HCT116 (cell line): ENCODE measurements around the gene MAP2K2. TPM values are rescaled to one million over a fixed set of nuclear protein-coding genes. Genes with fewer than 3 reads are reported as not detected.

Experiments
- ATAC-seq: fragments of 200-7000 bp; cut with Tn5 transposase; 2 replicates; pipeline ENCODE4 v1.9.1; 2020; ENCODE audit warnings: mild to moderate bottlenecking, moderate library complexity
- Bru-seq: library from RNA; stranded (reverse); fragments of 400-500 nt; gene quantifications from one replicate; lab custom pipeline; 2021; lab: Mats Ljungman, UMichigan
- BruChase-seq, 2 experiments: library from RNA; stranded (reverse); fragments of 400-500 nt; gene quantifications; one replicate each; lab custom pipeline; 2021; lab: Mats Ljungman, UMichigan
- BruUV-seq: library from RNA; stranded (reverse); fragments of 400-500 nt; replicated peaks from 2 replicates; lab custom pipeline; 2021; lab: Mats Ljungman, UMichigan
- CTCF ChIA-PET: fragments of 300-600 bp; sonication (Branson Sonifier 250); formaldehyde crosslinking; loops from one replicate; lab custom pipeline; 2021; ENCODE audit warnings: antibody characterized with exemption; lab: Charles Lee
- POLR2A ChIA-PET: fragments of 300-600, 350-600 bp; sonication (Branson Sonifier 250); formaldehyde crosslinking; loops from one replicate; lab custom pipeline; 2021; ENCODE audit warnings: antibody characterized with exemption; lab: Charles Lee
- RAD21 ChIA-PET, 2 experiments: fragments of 300-600 bp; sonication (Branson Sonifier 250); formaldehyde crosslinking; loops; one replicate each; lab custom pipeline; 2023; ENCODE audit warnings: low total read pairs in 2 of 2; ENCODE audit not compliant: uncharacterized antibody in 2 of 2, unreplicated experiment in 2 of 2, low non-redundant PET in 1 of 2; lab: Charles Lee
- DNase-seq: peaks from one replicate; pipeline ENCODE4 v3.0.0-alpha.2; 2010; ENCODE audit warnings: low read depth, low spot score
- H2AFZ ChIP-seq: fragments of 200-600 bp; shearing (Covaris generic), sonication (generic); 2 replicates; pipeline ENCODE4 v1.6.1; 2017; ENCODE audit warnings: low read depth, mixed run types, mixed read lengths, antibody characterized with exemption, low read length; ENCODE audit not compliant: poor library complexity, severe bottlenecking
- H3K27ac ChIP-seq: 2 replicates; pipeline ENCODE4 v1.5.1; 2012; ENCODE audit warnings: low read depth, low read length
- H3K27me3 ChIP-seq: fragments of 200-600 bp; sonication (generic); 2 replicates; pipeline ENCODE4 v1.6.1; 2016; ENCODE audit warnings: mixed run types, low read length, mixed read lengths; ENCODE audit not compliant: insufficient read depth
- H3K36me3 ChIP-seq, 2 experiments: fragments of 200-500 bp in 1 of 2; fragments of 200-600 bp in 1 of 2; sonication (Bioruptor generic) in 1 of 2; sonication (generic) in 1 of 2; 2 replicates each; pipeline versions ENCODE4 v1.5.1 to v1.6.1; 2014 to 2016; ENCODE audit warnings: low read length in 2 of 2, inconsistent platforms in 1 of 2, mixed read lengths in 1 of 2, mixed run types in 1 of 2; ENCODE audit not compliant: insufficient read depth in 2 of 2, control insufficient read depth in 1 of 2
- H3K4me1 ChIP-seq, 2 experiments: fragments of 200-600 bp in 1 of 2; sonication (generic) in 1 of 2; 2 replicates each; pipeline versions ENCODE4 v1.5.1 to v1.6.1; 2012 to 2017; ENCODE audit warnings: low read length in 2 of 2, inconsistent platforms in 1 of 2, mild to moderate bottlenecking in 1 of 2, mixed read lengths in 1 of 2, mixed run types in 1 of 2, moderate library complexity in 1 of 2; ENCODE audit not compliant: insufficient read depth in 2 of 2, control insufficient read depth in 1 of 2
- H3K4me2 ChIP-seq: fragments of 200-600 bp; sonication (generic); 2 replicates; pipeline ENCODE4 v1.6.1; 2017; ENCODE audit warnings: mixed run types, low read length, mixed read lengths
- H3K4me3 ChIP-seq, 2 experiments: fragments of 200-600 bp in 1 of 2; sonication (generic) in 1 of 2; replicated peaks in 1 of 2; 2 replicates each; pipeline ENCODE4 v1.5.1; 2011 to 2016; ENCODE audit warnings: low read length in 2 of 2, control low read depth in 1 of 2, low read depth in 1 of 2, mild to moderate bottlenecking in 1 of 2, mixed read lengths in 1 of 2, mixed run types in 1 of 2
- H3K79me2 ChIP-seq: fragments of 200-600 bp; sonication (generic); 2 replicates; pipeline ENCODE4 v1.6.1; 2017; ENCODE audit warnings: mild to moderate bottlenecking, mixed run types, low read length, moderate library complexity, mixed read lengths; ENCODE audit not compliant: insufficient read depth
- H3K9ac ChIP-seq: fragments of 200-600 bp; sonication (generic); 2 replicates; pipeline ENCODE4 v1.6.1; 2016; ENCODE audit warnings: low read length, mixed read lengths
- H3K9me2 ChIP-seq: fragments of 200-600 bp; sonication (generic), shearing (Covaris generic); 2 replicates; pipeline ENCODE4 v1.6.1; 2017; ENCODE audit warnings: mixed run types, mild to moderate bottlenecking, moderate library complexity; ENCODE audit not compliant: insufficient read depth
- H3K9me3 ChIP-seq, 2 experiments: fragments of 200-500 bp in 1 of 2; fragments of 200-600 bp in 1 of 2; sonication (Bioruptor generic) in 1 of 2; sonication (generic) in 1 of 2; 2 replicates each; pipeline ENCODE4 v1.6.1; 2014 to 2017; ENCODE audit warnings: low read length in 2 of 2, mixed read lengths in 2 of 2, inconsistent platforms in 1 of 2, low read depth in 1 of 2, mild to moderate bottlenecking in 1 of 2, mixed run types in 1 of 2, moderate library complexity in 1 of 2; ENCODE audit not compliant: control insufficient read depth in 1 of 2, insufficient read depth in 1 of 2
- H4K20me1 ChIP-seq: fragments of 200-600 bp; sonication (generic), shearing (Covaris generic); 2 replicates; pipeline ENCODE4 v1.6.1; 2017; ENCODE audit warnings: mixed run types, mild to moderate bottlenecking, moderate library complexity; ENCODE audit not compliant: insufficient read depth
- ATF3 ChIP-seq: IDR thresholded peaks from 2 replicates; pipeline ENCODE4 v1.6.1; 2012
- CBX3 ChIP-seq: IDR thresholded peaks from 2 replicates; pipeline ENCODE4 v1.6.1; 2012; ENCODE audit warnings: low read depth
- CTCF ChIP-seq, 3 experiments: fragments of 200-600 bp in 1 of 3; sonication (generic) in 1 of 3; IDR thresholded peaks in 2 of 3; conservative IDR thresholded peaks in 1 of 3; 2 replicates each; pipeline ENCODE4 v1.5.1; 2012 to 2017; ENCODE audit warnings: low read depth in 2 of 3, low read length in 2 of 3, antibody characterized with exemption in 1 of 3, borderline replicate concordance in 1 of 3, control low read depth in 1 of 3, mild to moderate bottlenecking in 1 of 3, mixed read lengths in 1 of 3, mixed run types in 1 of 3, moderate library complexity in 1 of 3; ENCODE audit not compliant: insufficient read depth in 1 of 3
- EGR1 ChIP-seq: IDR thresholded peaks from 2 replicates; pipeline ENCODE4 v1.6.1; 2012; ENCODE audit warnings: low read depth
- ELF1 ChIP-seq: IDR thresholded peaks from 2 replicates; pipeline ENCODE4 v1.6.1; 2012; ENCODE audit warnings: low read depth, borderline replicate concordance
- EZH2phosphoT487 ChIP-seq: fragments of 200-600 bp; IDR thresholded peaks from 2 replicates; pipeline ENCODE4 v1.6.1; 2018; ENCODE audit warnings: antibody characterized with exemption, borderline replicate concordance
- MAX ChIP-seq: IDR thresholded peaks from 2 replicates; pipeline ENCODE4 v1.6.1; 2012
- RAD21 ChIP-seq: IDR thresholded peaks from 2 replicates; pipeline ENCODE4 v1.6.1; 2012; ENCODE audit warnings: low read depth, mild to moderate bottlenecking
- REST ChIP-seq: IDR thresholded peaks from 2 replicates; pipeline ENCODE4 v1.6.1; 2012; ENCODE audit warnings: low read depth
- SP1 ChIP-seq: IDR thresholded peaks from 2 replicates; pipeline ENCODE4 v1.6.1; 2012; ENCODE audit warnings: low read depth
- SRF ChIP-seq: IDR thresholded peaks from 2 replicates; pipeline ENCODE4 v1.6.1; 2012; ENCODE audit warnings: low read depth
- YY1 ChIP-seq: IDR thresholded peaks from 2 replicates; pipeline ENCODE4 v1.6.1; 2011; ENCODE audit warnings: low read length, low read depth, moderate library complexity, mild to moderate bottlenecking; ENCODE audit not compliant: insufficient replicate concordance; ENCODE audit errors: extremely low read depth
- ZBTB33 ChIP-seq: IDR thresholded peaks from 2 replicates; pipeline ENCODE4 v1.6.1; 2011; ENCODE audit warnings: mild to moderate bottlenecking, low read length, moderate library complexity; ENCODE audit not compliant: insufficient replicate concordance; ENCODE audit errors: extremely low read depth
- ZFX ChIP-seq: fragments of 450-650 bp; IDR thresholded peaks from 2 replicates; pipeline ENCODE4 v1.6.1; 2017
- ZNF274 ChIP-seq: fragments of 200-500 bp; sonication (Bioruptor generic); IDR thresholded peaks from 2 replicates; pipeline ENCODE4 v1.6.1; 2014; ENCODE audit warnings: mild to moderate bottlenecking, low read depth, low read length, inconsistent platforms
- intact Hi-C: fragments of 100-400 bp; cut with micrococcal nuclease; formaldehyde crosslinking; loops from 2 replicates; pipeline ENCODE4 v1.10.0; 2022
- long read RNA-seq: library from polyadenylated mRNA; unstranded; transcript quantifications from one replicate; pipeline ENCODE4 v2.0.0, GENCODE V29; 2021; ENCODE audit not compliant: unreplicated experiment
- polyA plus RNA-seq: library from polyadenylated mRNA; unstranded; fragments of >200 nt; gene quantifications from 2 replicates; pipeline ENCODE4 v1.2.1, GENCODE V29; 2012; ENCODE audit warnings: missing spikeins
- total RNA-seq: library from RNA; stranded (reverse); gene quantifications from one replicate; pipeline ENCODE4 v1.2.1, GENCODE V29; 2021; ENCODE audit not compliant: unreplicated experiment

MAP2K2 gene
- total RNA-seq: 186 TPM
- 181 and 187 TPM in 2 replicates for polyA plus RNA-seq
- Bru-seq, nascent RNA: percentile 64 among the genes with signal in this experiment
- BruChase-seq, experiment 1, labeled RNA remaining after a 6-hour chase: percentile 82 among the genes with signal in this experiment
- percentile 79 among the genes with signal in this experiment for BruChase-seq, experiment 2, labeled RNA remaining after a 2-hour chase
- long read RNA-seq, transcript MAP2K2-201 (11 exons, 1,734 nt): major isoform, 220 of 375 reads
- long read RNA-seq, partial matches to known transcripts: 46 of 375 reads
- long read RNA-seq, other reads (novel, unspliced or antisense): 105 of 375 reads

- peak within 1 kb of the TSS; percentile 92 for H3K27ac ChIP-seq
- no peak within 1 kb of the TSS for H2AFZ ChIP-seq
- ATAC-seq (peak; percentile 93), DNase-seq (peak; percentile 79)
- no TSS peak for BruUV-seq
- H3K9me3 ChIP-seq: no peaks in the 10 kb centered on the region
- peak within 1 kb of the TSS; percentile 94 for H3K4me2 ChIP-seq
- peak within 1 kb of the TSS; percentile 88 for H3K9ac ChIP-seq
- H4K20me1 ChIP-seq: no peaks in the 10 kb centered on the region
- no peaks in the 10 kb centered on the region for H3K9me2 ChIP-seq
- CTCF ChIA-PET: interaction anchor here (1.2 kb wide), 1 partner anchor 16 kb away, joined by 8 read pairs; no protein-coding TSS in a partner anchor
- H3K79me2 ChIP-seq: peaks cover 39% of the 10 kb centered on the region
- RAD21 ChIA-PET: no interaction called here
- POLR2A ChIA-PET: no interaction called here
- no peaks in the 10 kb centered on the region; a peak in 1 of 4 replicates for H3K36me3 ChIP-seq
- H3K27me3 ChIP-seq: no peaks in the 10 kb centered on the region
- intact Hi-C loops: no loop called here
- peak within 1 kb of the TSS; percentile 84 to 90 for H3K4me3 ChIP-seq
- peaks cover 9 to 16% of the 10 kb centered on the region in 2 experiments for H3K4me1 ChIP-seq
- no peak for TF ChIP-seq RAD21
- peak; percentile 98 for TF ChIP-seq MAX
- no peak; the same call in 1 of the 2 replicates for TF ChIP-seq CBX3
- peak; percentile 99 for TF ChIP-seq ZFX
- 0 out of 6 replicates have a peak, but pooled peaks of 1 of the 3 experiments have one; percentile 10 for TF ChIP-seq CTCF (IDR thresholded peaks at IDR 0.05 in 2 of 3, conservative IDR thresholded peaks at IDR 0.05 in 1 of 3; ENCODE audit: borderline replicate concordance in 1 of 3, insufficient read depth in 1 of 3, low read depth in 2 of 3, low read length in 2 of 3)
- no peak for TF ChIP-seq ATF3
- TF ChIP-seq ZNF274: no peak
- no peak for TF ChIP-seq SRF
- TF ChIP-seq ZBTB33: peak; percentile 98
- TF ChIP-seq YY1: peak; percentile 13
- no peak for TF ChIP-seq ELF1
- TF ChIP-seq EGR1: no peak
- TF ChIP-seq REST: no peak
- peak; percentile 41 for TF ChIP-seq SP1
- no peak for TF ChIP-seq EZH2phosphoT487
Observed at GRCh38 chr19:4123615-4124568, at the start of gene MAP2K2. Gene MAP2K2, minus strand, starts transcription at chr19:4124122. Its CDS starts 247 bp downstream, at chr19:4123875.
